ENCODE results near the gene MIP.
A peak's percentile ranks its signal among the peaks of the same experiment; 100 is the strongest.
"Not testable (repeated sequence)": the region's sequence is repeated elsewhere in the genome, so short reads cannot be mapped to it uniquely, and the experiment has no call there.

Gene MIP

DNA sequence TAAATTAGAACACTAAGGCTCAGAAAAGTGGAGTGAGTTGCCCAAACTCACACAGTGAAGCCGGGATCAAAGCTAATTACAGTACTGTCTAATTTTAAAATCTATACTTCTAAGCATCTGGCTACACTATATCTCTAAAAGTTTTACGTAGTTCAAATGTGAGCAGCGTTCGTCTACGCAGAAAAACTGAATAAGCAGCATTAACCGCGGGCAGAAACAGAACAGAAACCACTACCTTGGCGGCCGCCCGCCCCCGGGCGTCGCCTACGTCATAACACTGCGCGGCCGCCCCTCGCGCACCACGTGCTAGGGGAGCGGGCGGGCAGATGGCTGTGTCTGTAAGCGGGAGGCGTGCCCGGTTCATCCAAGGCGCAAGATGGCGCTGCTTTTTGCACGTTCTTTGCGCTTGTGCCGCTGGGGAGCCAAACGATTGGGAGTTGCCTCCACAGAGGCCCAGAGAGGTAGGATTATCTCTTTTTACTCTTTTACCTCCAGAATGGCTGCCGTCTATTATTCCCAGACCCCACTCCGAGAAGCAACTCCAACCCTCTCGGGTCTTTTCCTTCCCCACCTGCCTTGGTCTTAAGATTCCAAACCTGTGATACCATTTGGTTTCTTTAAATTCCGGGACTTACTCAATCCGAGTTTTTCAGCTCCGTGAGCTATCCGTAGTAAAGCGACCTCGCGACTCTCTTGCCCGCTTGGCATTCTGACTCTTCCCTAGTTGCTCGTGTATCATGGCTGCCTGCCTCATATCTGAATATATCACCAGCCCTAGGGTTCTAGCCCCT is 14.0 kb upstream of the MIP start, which contains the start of gene SPRYD4:
Gene SPRYD4 (plus strand): TSS at position 363 of the 791 bp plus-strand sequence. CDS start 14 bp downstream, at position 377.
- H3K4me3 ChIP-seq (ENCODE audit: low read depth, low read length) = peak within 1 kb of the TSS; percentile 100

DNA sequence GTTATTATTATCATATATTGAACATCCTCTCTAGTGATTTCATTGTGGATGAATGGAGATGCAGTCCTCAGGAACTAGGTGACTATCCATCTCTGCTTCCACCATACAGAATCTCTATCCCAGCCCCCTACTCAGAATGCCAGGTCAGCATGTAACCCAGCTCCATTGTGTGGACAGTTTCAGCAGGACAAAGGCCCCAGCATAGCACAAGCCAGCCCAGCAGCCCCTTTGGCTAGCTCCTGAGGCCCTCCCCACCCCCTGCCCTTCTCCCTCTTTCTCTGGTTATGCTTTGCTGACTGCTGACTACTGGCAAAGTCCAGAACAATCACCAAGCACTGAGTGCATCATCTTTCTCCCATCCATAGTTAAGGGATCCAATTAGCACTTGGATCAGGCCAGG is 8.1 kb upstream of the MIP start:
- H3K4me3 ChIP-seq (ENCODE audit: low read depth, low read length) = no peak overlapping the region

DNA sequence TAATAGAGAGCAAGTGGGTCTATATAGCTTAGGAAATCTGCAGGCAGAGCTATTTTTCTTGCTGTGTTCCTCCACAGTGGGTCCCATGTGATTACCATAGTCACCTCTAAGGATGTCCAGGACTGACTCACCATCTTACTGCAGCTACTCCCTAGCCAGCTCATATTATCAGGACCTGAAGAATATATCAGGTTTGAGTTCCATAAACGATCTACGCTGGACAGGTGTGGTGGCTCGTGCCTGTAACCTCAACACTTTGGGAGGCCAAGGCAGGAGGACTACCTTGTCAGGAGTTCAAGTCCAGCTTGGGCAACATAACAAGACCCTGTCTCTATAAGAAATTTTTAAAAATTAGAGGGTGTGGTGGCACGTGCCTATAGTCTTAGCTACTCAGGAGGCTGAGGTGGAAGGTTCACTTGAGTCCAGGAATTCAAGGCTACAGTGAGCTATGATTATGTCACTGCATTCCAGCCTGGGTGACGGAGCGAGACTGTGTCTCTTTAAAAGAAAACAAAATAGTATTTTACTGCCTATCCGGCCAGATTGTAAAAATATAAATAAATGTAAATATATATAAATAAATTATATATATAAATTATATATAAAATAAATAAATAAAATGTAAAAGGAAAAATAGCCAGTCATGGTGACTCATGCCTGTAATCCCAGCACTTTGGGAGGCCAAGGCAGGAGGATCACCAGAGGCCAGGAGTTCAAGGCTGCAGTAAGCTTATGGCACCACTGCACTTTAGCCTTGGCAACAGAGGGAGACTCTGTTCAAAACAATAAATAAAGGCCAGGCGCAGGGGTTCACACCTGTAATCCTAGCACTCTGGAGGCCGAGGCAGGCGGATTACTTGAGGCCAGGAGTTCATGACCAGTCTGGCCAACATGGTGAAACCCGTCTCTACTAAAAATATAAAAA is 7.0 kb upstream of the MIP start:
- H3K4me3 ChIP-seq (ENCODE audit: low read depth, low read length) = no peak overlapping the region

DNA sequence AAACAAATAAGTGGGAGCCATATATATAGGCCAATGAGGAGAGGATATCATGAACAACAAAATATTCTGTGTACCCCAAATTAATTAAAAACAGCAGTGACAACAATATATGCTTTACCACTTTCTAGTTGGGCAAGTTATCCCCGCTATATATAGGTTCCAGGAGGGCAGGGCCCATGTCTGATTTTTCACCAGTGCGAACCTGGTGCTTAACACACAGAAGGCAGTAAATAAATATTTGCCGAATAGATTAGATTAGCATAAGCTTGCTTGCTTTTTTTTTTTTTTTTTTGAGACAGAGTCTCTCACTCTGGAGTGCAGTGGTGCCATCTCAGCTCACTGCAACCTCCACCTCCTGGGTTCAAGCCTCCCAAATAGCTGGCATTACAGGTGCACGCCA is 3.4 kb upstream of the MIP start:
- H3K4me3 ChIP-seq (ENCODE audit: low read depth, low read length) = no peak overlapping the region

DNA sequence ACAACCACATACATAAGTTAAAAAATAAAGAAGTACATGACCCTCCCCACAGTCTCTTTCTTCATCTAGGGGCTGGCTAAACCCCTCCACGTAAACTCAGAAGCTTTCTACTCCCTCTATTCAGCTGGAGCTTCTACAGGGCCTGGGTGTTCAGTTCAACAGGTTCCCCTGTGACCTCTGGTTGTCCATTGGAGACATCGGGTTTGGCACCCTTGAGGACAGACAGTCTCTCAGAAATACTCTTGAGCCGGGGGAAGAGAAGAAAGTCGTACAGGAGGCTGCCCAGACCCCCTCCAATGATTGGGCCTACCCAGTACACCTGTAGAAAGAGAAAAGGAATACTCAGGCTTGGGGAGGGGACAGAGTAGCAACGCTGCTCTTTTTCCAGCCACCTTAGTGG is 3.3 kb downstream of the MIP start:
- H3K4me3 ChIP-seq (ENCODE audit: low read depth, low read length) = no peak overlapping the region

DNA sequence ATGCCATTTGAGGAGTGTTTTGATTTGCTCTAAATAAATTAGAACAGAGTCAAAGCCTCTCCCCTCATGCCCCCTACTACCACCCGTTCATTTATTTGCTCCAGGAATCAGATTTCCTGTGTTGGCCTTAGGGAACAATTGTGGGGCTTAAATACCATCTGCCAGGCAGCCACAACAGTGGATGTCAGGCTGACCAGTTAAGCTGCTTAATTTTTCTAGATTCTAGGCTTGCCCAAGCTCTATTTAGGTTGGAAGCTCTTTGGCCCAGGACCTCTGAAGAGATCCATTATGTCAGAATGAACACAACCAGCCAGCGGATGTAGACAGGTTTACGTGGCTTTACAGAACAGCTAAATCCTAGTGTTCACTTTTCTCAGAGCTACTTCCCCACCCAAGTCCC is 4.2 kb downstream of the MIP start:
- no peak overlapping the region for H3K4me3 ChIP-seq (ENCODE audit: low read depth, low read length)

DNA sequence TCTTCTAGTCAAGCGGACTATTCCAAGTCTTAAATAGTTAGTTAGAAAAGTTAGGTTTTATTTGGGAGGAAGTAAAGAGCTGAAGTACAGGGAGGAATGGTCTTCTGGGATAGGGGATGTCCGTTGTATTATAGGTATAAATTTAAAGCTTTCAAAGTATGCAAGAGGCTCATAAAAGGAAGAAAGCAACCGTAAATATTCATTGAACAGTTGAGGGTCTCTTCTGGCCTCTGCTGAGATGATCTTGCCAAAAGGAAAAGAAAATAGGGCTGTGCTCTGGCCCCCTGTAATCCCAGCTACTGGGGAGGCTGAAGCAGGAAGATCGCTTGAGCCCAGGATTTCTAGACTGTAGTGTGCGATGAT is 4.9 kb downstream of the MIP start:
- H3K4me3 ChIP-seq (ENCODE audit: low read depth, low read length) = peak overlapping the region; percentile 69

DNA sequence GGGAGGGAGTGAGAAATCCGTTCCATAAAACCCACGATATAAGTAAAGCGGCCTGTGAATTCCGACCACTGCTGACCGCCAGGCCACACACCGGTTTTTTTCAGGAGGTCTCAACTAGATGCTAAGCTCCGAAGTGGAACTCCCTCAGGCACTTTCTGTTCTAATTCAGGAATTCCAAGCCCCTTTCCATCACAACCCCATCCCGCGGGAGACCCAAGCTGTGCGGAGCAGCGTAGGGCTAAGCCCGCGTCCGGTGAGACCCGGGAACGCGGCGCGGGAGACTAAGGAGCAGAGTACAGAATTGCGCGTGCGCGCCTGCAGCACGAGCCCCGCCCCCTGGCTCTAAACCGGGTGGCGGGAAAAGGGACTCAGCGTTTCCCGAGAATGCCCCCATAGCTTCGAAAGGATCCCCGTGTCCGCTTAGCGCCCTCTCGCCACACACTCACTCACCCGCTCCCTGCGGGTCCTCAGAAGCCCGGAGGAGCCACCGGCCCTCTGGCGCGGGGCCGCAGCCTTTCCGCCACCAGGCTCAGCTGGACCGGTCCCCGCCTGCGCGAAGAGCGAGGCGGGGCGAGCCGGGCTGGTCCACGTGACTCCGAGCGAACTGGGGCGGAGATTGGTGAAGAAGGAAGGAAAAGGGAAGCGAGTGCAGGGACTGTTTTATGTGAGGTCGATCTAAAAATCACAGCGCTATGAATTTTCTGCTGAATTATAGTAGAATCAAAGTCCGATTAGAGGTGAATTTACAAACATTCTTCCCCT is 5.4 kb downstream of the MIP start, which contains the start of gene TIMELESS:
Gene TIMELESS (minus strand): TSS at position 567 of the 762 bp plus-strand sequence. CDS start 15,256 bp downstream, outside the sequence.
- H3K4me3 ChIP-seq (ENCODE audit: low read depth, low read length) = peak within 1 kb of the TSS; percentile 69

DNA sequence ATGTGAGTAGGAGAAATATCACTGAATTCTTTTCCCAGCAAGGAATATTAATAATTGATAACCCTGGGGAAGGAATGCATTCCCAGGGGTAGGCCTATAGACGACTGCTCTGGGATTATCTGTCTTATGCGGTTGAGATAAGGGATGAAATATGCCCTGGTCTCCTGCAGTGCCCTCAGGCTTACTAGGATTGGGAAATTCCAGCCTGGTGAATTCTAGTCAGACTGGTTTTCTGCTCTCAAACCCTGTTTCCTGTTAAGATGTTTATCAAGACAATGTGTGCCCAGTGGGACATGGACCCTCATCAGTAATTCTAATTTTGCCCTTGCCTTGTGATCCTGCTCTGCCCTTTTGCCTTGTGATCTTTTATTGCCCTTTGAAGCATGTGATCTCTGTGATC is 11.2 kb downstream of the MIP start:
- not testable (repeated sequence) for H3K4me3 ChIP-seq (ENCODE audit: low read depth, low read length)

DNA sequence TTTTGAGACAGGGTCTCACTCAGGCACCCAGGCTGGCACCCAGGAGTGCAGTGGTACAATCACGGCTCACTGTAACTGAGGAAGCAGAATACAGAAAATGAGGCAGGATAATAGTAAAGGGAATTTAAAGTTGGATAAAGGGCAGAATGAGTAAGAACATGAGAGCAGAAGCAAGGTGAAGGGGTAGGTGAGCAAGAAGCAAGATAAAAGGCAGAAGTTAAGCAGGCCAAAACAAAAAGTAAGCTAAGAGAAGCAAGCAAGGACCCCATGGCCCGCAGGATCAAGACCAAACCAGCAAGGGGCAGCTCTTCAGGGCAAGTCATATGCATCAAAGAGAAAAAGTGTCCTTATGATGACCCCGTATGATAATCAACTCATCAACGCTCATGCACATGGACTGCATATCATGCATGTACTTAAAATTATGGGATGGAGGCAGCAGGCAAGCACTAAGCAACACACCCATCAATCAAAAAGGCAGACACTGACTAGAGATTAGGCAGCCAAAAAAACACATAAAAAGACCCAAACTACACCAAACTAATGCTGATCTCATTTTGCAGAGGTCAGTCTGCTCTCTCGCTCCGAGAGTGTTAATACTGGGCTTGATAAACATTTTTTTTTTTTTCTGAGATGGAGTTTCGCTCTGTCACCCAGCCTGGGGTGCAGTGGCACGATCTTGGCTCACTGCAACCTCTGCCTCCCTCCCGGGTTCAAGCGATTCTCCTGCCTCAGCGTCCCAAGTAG is 16.9 kb downstream of the MIP start:
- no peak overlapping the region for H3K4me3 ChIP-seq (ENCODE audit: low read depth, low read length)

DNA sequence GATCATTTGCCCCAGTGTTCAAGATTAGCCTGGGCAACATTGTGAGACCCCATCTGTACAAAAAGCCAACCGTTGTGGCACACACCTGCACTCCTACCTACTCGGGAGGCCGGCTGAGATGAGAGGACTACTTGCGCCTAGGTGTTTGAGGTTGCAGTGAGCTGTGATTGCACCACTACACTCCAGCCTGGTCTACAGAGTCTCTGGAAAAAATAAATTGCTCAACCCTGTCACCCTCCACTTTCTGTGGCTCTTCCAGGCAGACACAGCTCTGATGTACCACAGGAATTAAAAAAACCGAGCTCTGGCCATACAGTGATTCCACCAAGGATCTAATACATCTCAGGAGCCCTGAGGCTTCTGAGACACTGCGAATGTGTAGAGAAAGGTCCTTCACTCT is 19.6 kb downstream of the MIP start:
- H3K4me3 ChIP-seq (ENCODE audit: low read depth, low read length) = no peak overlapping the region

DNA sequence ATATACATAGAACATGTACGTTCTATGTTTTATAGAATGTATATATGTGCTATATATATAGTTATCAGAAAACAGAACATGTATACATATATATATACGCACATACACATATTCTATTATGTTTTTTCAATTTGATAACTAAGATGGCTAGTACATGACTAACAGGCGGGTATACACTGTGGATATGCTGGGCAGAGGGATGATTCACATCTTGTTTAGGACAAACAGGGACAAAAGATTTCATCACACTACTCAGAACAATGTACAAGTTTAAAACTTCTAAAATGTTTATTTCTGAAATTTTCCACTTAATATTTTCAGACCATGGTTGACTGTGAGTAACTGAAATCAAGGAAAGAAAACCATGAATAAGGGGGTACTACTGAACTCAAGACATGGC is 22.6 kb downstream of the MIP start:
- no peak overlapping the region for H3K4me3 ChIP-seq (ENCODE audit: low read depth, low read length)

DNA sequence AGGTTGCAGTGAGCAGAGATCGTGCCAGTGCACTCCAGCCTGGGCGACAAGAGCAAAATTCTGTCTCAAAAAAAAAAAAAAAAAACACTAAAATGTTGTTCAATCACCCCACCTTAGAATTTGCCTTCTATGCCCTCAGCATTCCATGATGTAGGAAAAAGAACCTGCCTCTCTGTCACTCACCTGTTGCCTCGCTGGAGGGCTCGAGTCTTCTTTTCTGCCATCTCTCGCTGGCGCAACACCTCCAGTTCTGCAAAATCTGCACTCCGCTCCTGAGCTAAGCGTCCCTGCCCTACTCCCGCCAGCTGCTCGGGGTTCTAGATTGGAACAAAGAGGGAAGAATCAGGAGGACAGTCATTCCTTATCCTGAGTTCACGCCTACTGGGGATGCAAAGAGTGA is 23.2 kb downstream of the MIP start:
- no peak overlapping the region for H3K4me3 ChIP-seq (ENCODE audit: low read depth, low read length)

DNA sequence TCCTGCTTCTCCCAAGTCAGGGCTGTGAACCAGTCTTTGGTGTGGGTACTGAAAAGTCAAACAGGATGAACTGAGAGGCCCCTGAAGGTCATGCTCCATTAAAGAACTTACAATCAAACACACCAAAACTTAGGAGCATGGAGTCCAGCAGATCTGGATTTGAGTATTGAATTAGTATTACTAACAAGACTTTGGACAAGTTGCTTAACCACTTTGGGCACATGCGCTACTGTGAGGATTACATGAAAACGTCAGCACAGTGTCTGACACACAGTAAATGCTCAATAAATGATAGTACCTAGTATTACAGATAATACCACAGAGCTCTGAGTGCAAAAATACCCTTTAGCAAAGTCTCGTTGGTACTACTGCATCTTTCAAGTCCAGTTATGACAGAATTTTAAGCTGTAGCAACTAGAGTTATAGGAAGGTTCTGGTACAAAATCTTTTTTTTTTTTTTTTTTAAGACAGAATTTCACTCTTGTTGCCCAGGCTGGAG is 28.5 kb downstream of the MIP start:
- no peak overlapping the region for H3K4me3 ChIP-seq (ENCODE audit: low read depth, low read length)

DNA sequence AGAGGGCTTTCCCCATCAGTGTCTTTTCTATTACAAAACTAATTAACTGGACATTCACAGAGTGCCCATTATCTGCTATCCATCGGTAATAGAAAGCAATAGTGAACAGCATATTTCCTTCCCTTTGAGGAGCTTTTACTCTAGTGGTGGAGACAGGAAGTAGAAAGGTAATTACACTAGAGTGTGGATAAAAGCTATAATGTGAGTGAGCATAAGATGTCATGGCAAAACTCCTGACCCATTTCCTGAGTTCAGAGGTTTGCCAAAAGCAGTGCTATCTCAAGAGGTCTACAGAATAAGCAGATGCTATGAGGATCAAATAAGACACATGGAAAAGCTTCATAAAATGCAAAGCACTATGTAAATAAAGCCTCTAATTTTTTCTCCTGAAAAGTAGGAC is 29.3 kb downstream of the MIP start:
- H3K4me3 ChIP-seq (ENCODE audit: low read depth, low read length) = no peak overlapping the region

DNA sequence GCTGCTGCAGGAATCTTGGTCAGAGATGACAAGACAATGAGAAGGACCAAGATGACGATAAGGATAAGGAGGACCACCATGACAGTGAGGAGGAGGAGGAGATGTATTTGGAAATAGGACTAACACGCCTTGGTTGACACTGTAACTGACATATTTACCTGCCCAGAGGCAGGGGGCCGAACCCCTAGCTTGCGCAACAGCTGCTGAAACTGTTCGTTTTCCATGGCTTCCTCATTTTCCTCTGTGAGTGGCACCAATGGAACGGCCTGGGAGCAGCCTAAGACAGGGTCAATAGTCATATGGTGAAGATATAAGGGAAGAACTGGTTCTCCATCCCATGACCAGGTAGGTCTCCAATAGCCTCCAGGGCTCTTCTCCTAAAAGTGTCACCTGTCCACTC is 34.0 kb downstream of the MIP start:
- no peak overlapping the region for H3K4me3 ChIP-seq (ENCODE audit: low read depth, low read length)

DNA sequence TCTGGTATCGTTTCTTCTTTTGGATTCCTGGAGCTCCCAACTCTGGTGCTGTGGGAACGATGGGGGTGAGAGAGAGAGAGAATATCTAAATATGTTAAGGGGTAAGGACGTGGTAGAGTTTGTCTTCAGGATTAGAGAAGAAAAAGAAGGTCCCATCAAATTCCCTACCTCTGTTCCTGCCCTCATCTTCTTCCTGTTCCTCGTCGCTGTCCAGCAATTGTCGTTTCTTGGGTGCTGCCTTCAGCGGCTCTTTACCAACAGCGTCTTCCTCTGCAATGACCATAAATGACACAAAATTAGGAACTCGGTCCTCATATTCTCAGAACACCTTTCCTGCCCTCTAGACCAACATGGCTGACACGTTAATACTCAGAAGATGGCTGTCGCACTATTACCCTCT is 36.7 kb downstream of the MIP start:
- H3K4me3 ChIP-seq (ENCODE audit: low read depth, low read length) = no peak overlapping the region

DNA sequence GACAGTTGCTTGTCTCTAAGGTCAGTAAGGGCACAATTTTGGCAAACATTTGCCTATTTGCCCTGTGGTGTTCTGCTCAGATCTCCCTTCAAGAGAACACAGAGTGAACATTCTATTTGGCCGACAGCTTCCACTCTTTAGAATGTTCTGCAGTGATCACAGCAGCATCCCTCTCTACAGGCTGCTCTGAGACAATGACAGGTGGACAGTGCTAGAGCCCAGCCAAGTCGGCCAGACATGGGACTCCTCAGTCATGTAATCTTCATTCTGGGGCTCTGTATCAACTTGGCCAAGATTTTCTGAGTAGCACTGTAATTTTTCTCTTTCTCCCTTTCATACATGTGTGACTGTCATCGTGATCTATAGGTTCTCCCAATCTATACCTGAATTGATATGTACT is 40.1 kb downstream of the MIP start:
- H3K4me3 ChIP-seq (ENCODE audit: low read depth, low read length) = no peak overlapping the region

DNA sequence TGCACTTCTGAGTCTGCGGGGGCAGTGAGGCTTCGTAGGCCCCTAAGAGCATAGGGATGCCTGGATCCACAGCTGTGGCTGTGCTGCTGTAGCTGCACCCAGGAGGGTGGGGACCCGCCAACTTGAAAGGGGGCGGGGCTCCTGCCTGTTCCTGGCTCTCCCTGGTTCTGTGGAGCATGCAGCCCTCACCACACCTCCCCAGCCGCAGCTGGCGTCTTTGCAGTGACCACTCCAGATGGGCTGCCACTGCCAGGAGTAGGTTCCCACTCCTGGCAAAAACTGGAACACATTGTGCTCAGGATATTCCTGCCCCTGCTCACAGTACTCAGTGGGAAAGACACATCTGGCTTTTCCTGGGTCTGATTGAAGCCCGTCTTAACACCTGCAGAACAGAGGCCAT is 41.1 kb downstream of the MIP start:
- H3K4me3 ChIP-seq (ENCODE audit: low read depth, low read length) = no peak overlapping the region
